ENCODE measurements around the gene CPTP.

GRCh38 chr1:1344655-1345361 lies 20.2 kb downstream of the CPTP start:
- TF ChIP-seq POLR2A (IDR thresholded peaks at IDR 0.05; ENCODE audit: low read depth, low read length) (no peak), SIN3A (IDR thresholded peaks at IDR 0.05; ENCODE audit: low read depth, low read length) (no peak)
- TF ChIP-seq, protein P1, sequence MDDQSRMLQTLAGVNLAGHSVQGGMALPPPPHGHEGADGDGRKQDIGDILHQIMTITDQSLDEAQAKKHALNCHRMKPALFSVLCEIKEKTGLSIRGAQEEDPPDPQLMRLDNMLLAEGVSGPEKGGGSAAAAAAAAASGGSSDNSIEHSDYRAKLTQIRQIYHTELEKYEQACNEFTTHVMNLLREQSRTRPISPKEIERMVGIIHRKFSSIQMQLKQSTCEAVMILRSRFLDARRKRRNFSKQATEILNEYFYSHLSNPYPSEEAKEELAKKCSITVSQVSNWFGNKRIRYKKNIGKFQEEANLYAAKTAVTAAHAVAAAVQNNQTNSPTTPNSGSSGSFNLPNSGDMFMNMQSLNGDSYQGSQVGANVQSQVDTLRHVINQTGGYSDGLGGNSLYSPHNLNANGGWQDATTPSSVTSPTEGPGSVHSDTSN (IDR thresholded peaks at IDR 0.05; ENCODE audit: insufficient replicate concordance, low read depth, low read length): no peak
- TF ChIP-seq, protein P2, sequence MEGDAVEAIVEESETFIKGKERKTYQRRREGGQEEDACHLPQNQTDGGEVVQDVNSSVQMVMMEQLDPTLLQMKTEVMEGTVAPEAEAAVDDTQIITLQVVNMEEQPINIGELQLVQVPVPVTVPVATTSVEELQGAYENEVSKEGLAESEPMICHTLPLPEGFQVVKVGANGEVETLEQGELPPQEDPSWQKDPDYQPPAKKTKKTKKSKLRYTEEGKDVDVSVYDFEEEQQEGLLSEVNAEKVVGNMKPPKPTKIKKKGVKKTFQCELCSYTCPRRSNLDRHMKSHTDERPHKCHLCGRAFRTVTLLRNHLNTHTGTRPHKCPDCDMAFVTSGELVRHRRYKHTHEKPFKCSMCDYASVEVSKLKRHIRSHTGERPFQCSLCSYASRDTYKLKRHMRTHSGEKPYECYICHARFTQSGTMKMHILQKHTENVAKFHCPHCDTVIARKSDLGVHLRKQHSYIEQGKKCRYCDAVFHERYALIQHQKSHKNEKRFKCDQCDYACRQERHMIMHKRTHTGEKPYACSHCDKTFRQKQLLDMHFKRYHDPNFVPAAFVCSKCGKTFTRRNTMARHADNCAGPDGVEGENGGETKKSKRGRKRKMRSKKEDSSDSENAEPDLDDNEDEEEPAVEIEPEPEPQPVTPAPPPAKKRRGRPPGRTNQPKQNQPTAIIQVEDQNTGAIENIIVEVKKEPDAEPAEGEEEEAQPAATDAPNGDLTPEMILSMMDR (IDR thresholded peaks at IDR 0.05 in 2 of 3, conservative IDR thresholded peaks at IDR 0.05 in 1 of 3; ENCODE audit: control insufficient read depth in 2 of 3, extremely low read depth in 1 of 3, insufficient read depth in 1 of 3, low read depth in 3 of 3, low read length in 3 of 3): peak; percentile 35 to 59 (median 41); a peak in 4 of 6 replicates
- TF ChIP-seq, protein P3, sequence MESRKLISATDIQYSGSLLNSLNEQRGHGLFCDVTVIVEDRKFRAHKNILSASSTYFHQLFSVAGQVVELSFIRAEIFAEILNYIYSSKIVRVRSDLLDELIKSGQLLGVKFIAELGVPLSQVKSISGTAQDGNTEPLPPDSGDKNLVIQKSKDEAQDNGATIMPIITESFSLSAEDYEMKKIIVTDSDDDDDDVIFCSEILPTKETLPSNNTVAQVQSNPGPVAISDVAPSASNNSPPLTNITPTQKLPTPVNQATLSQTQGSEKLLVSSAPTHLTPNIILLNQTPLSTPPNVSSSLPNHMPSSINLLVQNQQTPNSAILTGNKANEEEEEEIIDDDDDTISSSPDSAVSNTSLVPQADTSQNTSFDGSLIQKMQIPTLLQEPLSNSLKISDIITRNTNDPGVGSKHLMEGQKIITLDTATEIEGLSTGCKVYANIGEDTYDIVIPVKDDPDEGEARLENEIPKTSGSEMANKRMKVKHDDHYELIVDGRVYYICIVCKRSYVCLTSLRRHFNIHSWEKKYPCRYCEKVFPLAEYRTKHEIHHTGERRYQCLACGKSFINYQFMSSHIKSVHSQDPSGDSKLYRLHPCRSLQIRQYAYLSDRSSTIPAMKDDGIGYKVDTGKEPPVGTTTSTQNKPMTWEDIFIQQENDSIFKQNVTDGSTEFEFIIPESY (IDR thresholded peaks at IDR 0.05): no peak

Measured in GM12878 (cell line).